ENCODE results near the gene GALR2.
"Not testable (repeated sequence)": the region's sequence is repeated elsewhere in the genome, so short reads cannot be mapped to it uniquely, and the experiment has no call there.

Gene GALR2, protein sequence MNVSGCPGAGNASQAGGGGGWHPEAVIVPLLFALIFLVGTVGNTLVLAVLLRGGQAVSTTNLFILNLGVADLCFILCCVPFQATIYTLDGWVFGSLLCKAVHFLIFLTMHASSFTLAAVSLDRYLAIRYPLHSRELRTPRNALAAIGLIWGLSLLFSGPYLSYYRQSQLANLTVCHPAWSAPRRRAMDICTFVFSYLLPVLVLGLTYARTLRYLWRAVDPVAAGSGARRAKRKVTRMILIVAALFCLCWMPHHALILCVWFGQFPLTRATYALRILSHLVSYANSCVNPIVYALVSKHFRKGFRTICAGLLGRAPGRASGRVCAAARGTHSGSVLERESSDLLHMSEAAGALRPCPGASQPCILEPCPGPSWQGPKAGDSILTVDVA

DNA sequence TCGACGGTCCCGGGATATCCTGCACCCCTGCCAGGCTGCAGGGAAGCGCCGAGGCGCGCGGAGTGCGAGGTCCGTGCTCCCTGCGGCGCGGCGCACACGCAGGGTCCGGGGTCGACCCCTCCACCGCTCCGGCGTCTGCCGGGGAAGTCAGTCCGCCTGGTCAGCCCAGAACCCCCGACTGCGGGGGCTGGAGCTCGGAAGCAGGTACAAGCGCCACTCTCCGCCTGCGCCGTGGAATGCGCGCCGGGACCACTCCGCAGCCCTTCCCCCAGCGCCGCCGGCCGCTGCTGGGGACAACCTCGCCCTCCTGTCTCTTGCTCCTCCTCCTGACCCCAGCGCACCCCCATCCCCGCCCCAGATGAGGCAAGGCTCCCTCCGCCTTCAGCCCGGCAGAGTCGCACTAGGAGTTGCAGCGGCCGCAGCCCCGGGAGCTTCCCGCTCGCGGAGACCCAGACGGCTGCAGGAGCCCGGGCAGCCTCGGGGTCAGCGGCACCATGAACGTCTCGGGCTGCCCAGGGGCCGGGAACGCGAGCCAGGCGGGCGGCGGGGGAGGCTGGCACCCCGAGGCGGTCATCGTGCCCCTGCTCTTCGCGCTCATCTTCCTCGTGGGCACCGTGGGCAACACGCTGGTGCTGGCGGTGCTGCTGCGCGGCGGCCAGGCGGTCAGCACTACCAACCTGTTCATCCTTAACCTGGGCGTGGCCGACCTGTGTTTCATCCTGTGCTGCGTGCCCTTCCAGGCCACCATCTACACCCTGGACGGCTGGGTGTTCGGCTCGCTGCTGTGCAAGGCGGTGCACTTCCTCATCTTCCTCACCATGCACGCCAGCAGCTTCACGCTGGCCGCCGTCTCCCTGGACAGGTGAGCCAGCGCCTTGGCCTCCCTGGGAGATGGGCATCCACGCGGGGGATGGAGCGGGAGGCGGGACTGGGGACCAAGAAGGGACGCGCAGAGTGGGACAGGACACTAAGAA lies at the start of gene GALR2:
GALR2 (plus strand) TSS at position 392 of the 974 bp plus-strand sequence; CDS start at position 495, 103 bp downstream.
- no peak for DNase-seq

DNA sequence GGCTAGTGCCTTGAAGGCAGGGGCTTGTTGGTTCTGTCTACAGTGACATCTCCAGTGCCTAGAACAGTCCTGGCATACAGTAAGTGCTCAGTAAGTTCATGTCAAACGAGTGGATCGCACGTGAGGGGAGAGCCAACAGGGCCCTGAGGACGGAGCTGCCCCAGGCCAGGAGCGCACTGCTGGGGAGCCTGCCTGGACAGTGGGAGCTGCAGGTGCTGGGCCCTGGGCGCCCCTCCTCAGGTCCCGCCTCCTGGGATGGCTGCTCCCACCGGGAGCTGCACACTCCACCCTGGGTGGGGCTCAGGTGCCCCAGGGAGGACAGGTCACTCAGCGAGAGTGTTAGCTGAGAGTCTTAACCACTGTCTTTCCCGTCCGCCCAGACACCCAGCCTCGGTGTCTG lies 49.3 kb upstream of the GALR2 start:
- DNase-seq: no peak

- DNase-seq: no peak
Observed at GRCh38 chr17:76026714-76027158, 47.8 kb upstream of the GALR2 start.

DNA sequence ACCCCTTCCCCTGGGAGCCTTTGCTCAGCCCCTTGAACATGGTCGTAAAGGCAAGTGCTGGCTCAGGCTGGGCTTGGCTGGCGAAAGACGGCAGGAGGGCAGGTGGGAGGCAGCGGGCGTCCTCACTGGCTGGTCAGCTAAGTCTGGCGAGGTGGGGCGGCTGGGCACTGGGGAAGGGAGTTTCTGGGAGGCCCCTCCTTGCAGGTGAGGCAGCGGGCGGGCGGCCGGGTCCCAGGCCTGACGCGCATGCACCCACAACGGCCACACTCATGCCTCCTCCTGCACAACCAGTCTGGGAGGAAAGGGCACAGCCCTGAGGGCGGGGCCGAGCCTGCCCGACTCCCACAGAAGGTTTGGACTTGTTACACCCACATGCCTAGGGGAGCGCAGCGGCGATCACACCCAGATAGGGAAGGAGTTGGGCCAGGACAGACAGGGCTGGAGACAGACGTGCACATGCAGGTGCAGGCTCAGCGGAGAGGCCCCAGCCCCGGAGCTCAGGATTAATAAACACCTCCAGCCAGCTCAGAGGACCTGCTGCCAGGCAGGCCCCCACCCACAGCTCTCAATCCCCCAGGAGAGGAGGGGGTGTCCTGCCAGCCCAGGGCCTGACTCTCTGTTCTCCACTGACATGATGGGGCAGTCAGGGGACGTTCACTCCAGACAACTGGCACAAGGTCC lies 47.3 kb upstream of the GALR2 start, which contains the start of gene EVPL:
EVPL (minus strand) TSS at position 148 of the 681 bp plus-strand sequence; CDS start at position 40, 108 bp downstream.
- DNase-seq: no peak

DNA sequence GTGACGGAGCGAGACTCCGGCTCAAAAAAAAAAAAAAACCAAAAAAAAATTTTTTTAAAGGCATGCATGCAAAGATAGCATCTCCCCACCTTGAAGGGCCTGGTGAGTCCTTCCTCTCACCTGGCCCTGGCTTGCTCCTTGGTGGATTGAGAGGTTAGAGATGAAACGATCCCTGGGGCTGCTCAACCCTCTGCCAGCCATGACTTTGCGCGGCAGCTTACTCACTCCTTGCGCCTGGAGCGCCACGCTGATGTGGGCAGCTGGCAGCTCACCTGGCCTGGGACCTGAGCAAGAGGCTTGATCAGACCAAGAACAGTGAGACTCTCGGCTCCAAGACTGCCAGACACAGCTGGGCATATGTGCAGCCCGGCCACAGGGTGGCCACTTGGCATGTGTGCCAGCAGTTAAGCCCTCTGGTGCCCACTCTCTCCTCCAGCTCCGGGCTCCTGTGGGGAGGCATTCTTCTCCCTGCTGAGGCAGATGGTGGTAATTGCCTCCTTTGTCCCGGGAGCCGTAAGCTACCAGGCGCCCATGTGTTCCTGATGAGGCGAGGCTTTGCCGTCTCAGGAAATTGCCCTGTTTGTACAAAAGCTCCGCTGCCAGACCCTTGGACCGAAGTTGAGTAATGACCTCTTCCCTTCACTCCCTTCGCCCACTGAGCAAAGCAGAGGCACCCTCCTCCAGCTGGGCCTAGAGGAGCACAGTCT lies 42.4 kb upstream of the GALR2 start:
- DNase-seq: no peak

DNA sequence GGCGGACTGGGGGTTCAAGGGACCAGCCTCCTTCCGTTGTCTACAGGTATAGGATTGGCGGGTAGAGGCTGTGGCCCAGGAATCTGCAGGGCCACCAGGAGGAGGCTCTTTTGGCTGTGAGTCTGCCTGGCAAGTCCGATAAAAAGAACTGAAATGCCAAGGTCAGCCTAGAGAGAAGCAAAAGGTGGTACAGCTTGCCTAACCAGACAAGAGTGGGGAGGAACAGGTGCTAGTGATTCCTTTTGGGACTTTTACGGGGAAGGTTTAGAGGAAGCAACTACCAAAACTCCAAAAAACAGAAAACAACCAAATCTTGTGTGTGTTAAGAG lies 41.8 kb upstream of the GALR2 start:
- DNase-seq: no peak

GRCh38 chr17:76033139-76033538 lies 41.4 kb upstream of the GALR2 start:
- no peak for DNase-seq

DNA sequence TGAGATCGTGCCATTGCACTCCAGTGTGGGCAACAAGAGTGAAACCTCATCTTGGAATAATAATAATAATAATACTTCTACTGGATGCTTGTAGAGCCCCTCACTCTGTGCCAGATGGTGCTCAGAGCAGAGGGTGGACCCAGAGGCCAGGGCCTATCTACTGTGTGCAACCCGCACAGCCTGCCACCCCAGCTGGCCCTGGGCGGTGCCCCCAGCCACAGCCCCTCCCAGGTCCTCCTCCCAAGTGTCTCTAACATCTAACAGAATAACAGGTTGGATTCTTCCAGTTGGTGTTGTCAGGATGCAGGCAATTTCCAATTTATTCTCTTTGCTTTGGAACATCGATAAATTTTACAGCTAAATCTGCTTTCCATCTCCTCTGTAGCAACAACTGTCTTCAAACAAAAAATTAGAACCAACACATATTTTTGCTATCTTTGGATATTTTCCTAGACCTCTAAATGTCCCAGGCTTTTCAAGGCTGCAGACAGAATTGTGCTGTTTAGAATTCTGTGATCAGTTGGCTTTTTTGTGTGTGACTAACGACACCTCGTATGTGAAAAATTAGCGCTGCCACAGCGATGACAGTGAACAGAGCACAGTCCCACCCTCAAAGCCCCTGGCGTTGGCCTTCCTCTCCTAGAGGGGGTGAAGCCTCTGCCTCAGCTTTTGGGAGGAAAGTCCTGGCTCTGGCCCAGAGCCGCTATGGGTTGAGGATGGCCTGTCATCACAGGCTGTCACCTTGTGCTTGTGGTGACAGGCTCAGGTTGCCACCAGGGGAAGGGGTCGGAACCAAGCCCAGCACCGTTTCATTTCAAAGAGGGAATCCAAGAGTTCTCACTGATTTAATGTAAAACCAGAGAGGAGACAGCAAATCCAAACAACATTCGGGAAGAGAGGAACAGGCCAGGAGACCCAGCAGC lies 39.9 kb upstream of the GALR2 start:
- DNase-seq: no peak

DNA sequence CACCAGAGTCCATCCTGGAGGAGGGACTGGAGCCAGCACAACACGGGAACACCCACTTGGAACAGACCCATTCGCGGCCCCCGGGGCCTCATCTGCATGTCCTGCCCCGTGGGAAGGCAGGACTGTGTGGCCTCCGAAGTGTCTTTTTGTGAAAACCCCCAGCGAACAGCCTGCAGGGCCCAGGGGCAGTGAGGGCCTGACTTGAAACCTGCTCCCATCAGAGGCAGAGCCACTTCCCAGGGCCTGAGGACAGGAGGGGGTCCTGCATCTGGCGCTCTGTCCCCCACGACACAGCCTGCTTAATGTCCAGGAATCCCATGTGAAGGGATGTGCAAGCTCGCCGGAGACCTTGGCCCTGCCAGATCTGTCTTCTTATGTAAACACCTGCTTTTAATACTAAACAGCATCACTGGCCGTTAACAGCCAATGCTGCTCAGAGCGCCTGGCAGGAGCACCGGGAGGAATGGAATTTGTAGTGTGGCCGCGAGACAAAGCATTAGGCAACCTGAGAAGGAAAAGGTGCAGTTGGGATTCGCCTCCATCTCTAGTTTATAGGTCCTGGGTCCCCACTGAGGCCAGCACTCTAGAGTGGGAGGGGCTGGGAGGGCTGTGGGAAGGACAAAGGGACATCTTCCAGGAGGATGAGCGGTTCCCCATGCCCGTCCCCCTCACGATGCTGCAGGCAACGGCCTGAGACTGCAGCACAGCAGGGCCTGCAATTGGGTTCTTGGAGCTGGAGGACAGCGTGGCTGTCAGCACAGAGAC lies 37.9 kb upstream of the GALR2 start:
- no peak for DNase-seq

DNA sequence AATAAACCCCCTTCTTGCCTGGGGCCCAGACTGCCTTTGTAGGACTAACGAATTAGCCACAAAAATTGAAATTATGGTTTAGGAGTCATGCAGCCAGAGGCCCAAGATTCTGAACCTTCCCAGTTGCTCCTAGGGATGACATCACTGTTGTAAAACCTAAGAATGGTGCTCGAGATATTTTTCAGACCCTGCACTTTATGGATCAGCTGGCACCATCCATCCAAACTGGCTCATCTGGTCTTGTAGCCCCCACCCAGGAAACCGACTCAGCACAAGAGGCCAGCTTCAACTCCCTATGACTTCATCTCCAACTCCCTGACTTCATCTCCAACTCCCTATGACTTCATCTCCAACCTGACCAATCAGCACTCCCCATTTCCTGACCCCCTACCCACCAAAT lies 36.5 kb upstream of the GALR2 start:
- no peak for DNase-seq

- no peak for DNase-seq
Observed at GRCh38 chr17:76039121-76039520, 35.5 kb upstream of the GALR2 start.

DNA sequence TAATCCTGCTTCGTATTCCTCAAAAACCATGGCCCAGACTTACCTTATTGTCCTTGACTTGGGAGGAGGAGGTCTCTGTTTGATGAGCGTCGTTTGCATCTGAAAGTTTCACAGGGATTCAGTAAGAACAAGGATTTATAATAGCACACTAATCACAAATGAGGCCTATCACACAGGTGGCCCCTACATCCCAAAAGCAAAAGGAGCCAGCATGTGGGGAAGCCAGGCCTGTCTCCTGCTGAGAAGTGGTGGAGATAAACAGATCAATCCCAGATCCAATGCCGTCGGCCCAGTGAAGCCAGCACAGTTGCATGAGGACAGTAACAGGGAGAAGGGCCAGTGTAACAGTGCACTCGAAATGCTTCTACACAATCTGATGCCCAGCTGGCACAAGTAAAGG lies 34.2 kb upstream of the GALR2 start:
- no peak for DNase-seq

- not testable (repeated sequence) for DNase-seq
Observed at GRCh38 chr17:76042868-76043267, 31.7 kb upstream of the GALR2 start.

- DNase-seq: not testable (repeated sequence)
Observed at GRCh38 chr17:76044475-76045007, 30.0 kb upstream of the GALR2 start.

DNA sequence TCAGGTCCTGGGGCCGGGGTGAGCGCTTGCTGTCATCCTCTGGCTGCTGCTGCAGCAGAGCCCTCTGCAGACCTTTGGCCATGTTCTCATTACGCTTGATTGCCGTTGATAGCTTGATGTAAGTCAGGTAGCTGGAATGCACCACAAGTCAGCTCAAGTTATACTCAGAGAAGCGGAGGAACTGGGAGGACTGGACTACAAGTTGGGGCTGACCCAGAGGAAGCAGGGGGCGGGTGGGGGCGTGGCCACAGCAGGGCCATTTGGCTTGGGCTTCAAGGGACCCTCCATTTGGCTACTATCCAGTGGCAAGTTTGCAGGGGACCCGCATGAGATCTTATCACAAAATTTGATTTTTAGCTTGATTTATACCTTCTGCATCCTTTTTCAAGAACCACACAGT lies 28.5 kb upstream of the GALR2 start:
- no peak for DNase-seq

GRCh38 chr17:76048025-76048605 lies 26.5 kb upstream of the GALR2 start:
- no peak for DNase-seq

- DNase-seq: no peak
Observed at GRCh38 chr17:76048711-76049110, 25.9 kb upstream of the GALR2 start.

GRCh38 chr17:76049239-76049638 lies 25.3 kb upstream of the GALR2 start:
- no peak for DNase-seq

DNA sequence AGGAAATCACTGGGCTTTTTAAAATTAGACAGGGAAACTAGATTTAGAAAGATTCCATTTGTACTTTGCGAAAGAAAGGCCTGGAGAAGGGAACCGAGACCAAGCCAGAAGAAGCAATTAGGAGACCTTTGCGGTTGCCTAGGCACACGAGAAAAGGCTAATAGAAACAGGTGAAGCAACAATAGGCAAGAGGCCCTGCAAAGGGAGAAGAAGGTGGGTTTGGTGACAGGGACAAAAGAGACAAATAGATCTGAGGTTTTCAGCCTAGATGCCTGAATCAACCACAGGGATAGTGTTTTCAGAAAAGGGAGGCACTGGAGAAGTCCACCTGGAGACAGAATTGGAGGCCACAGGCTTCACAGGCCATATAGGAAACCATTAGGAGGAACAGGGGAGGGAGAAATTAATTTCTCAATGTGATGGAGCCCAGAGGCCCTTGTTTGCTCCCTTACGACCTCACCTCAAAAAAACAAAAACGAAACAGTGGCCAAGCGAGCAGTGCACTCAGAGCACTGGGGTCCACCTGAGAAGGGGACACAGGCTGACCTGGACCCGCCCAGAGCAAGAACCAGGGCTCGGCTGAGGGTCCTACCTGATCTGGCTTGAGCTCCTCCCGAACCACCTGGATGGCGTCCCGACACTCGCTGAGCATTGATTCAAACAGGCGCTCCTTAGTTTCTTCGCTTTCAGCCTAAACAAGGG lies 24.6 kb upstream of the GALR2 start:
- no peak for DNase-seq

Data from activated CD4-positive, CD25-positive, alpha-beta regulatory T cell (primary cell).